GM11168 (cell line): ENCODE measurements around the gene MISP3.

Experiments
- in situ Hi-C: fragments of 300-500 bp; cut with MboI; formaldehyde crosslinking; loops from one replicate; pipeline ENCODE4 v1.12.0; 2022; ENCODE audit warnings: low sequenced_read_pairs; ENCODE audit not compliant: unreplicated experiment

Gene MISP3

GRCh38 chr19:14116918-14117578 lies 44.5 kb downstream of the MISP3 start:
- in situ Hi-C loops: no loop called here

- in situ Hi-C loops: no loop called here
Observed at GRCh38 chr19:14117668-14118164, 45.1 kb downstream of the MISP3 start, which contains the start of gene PRKACA. Gene PRKACA (minus strand): TSS chr19:14117762. CDS start chr19:14117547, 215 bp downstream.

- in situ Hi-C loops: no loop called here
Observed at GRCh38 chr19:14118165-14119051, 45.8 kb downstream of the MISP3 start.

- in situ Hi-C loops: no loop called here
Observed at GRCh38 chr19:14119146-14119545, 46.6 kb downstream of the MISP3 start.

- in situ Hi-C loops: no loop called here
Observed at GRCh38 chr19:14119644-14120496, 47.3 kb downstream of the MISP3 start.

GRCh38 chr19:14120497-14120780 lies 47.9 kb downstream of the MISP3 start:
- in situ Hi-C loops: no loop called here

- in situ Hi-C loops: no loop called here
Observed at GRCh38 chr19:14122924-14123323, 50.3 kb downstream of the MISP3 start.
